IMR-90 (cell line): ENCODE results near the gene C1QTNF7. TPM values are rescaled to one million over a fixed set of nuclear protein-coding genes. Genes with fewer than 3 reads are reported as not detected.

ENCODE experiments used
- ATAC-seq: fragments of 200-7000 bp; cut with Tn5 transposase; 2 replicates; pipeline ENCODE4 v1.9.1; 2020; ENCODE audit warnings: low read depth, mild to moderate bottlenecking, moderate library complexity
- BruUV-seq: library from RNA; stranded (reverse); fragments of 400-500 nt; replicated peaks from 2 replicates; lab custom pipeline; 2021; lab: Mats Ljungman, UMichigan
- CTCF ChIA-PET: fragments of 300-600 bp; formaldehyde crosslinking; extraction: SDS; loops from one replicate; lab custom pipeline; 2021; ENCODE audit warnings: antibody characterized with exemption; lab: Yijun Ruan, JAX
- POLR2A ChIA-PET: fragments of 300-600 bp; sonication (Branson Sonifier 250); formaldehyde crosslinking; loops from one replicate; lab custom pipeline; 2022; ENCODE audit warnings: antibody characterized with exemption; ENCODE audit not compliant: unreplicated experiment; lab: Charles Lee
- DNase-seq: peaks from one replicate; pipeline ENCODE4 v3.0.0; 2013
- H2AFZ ChIP-seq: replicated peaks from 2 replicates; pipeline ENCODE3; 2013; ENCODE audit warnings: low read length, mild to moderate bottlenecking; ENCODE audit not compliant: poor library complexity
- H2AK5ac ChIP-seq: 2 replicates; pipeline ENCODE4 v1.6.1; 2013; ENCODE audit warnings: low read depth, low read length, inconsistent platforms
- H2AK9ac ChIP-seq: replicated peaks from 2 replicates; pipeline ENCODE3; 2013; ENCODE audit warnings: mild to moderate bottlenecking, low read depth, low read length, moderate library complexity; ENCODE audit not compliant: poor library complexity
- H2BK120ac ChIP-seq: 2 replicates; pipeline ENCODE4 v1.6.1; 2013; ENCODE audit warnings: low read depth, low read length, inconsistent platforms
- H2BK15ac ChIP-seq: 3 replicates; pipeline ENCODE4 v1.6.1; 2013; ENCODE audit warnings: low read depth, low read length, inconsistent platforms
- H2BK20ac ChIP-seq: 2 replicates; pipeline ENCODE4 v1.6.1; 2013; ENCODE audit warnings: low read depth, mild to moderate bottlenecking, inconsistent platforms, low read length, moderate library complexity
- H2BK5ac ChIP-seq: 2 replicates; pipeline ENCODE4 v1.6.1; 2013; ENCODE audit warnings: mild to moderate bottlenecking, low read depth, low read length, inconsistent platforms; ENCODE audit not compliant: poor library complexity, severe bottlenecking
- H3K14ac ChIP-seq: replicated peaks from 2 replicates; pipeline ENCODE4 v1.6.1; 2013; ENCODE audit warnings: low read depth, low read length, inconsistent platforms
- H3K18ac ChIP-seq: 2 replicates; pipeline ENCODE4 v1.6.1; 2013; ENCODE audit warnings: low read depth, low read length, control low read depth
- H3K23ac ChIP-seq: 2 replicates; pipeline ENCODE4 v1.6.1; 2013; ENCODE audit warnings: low read depth, low read length, inconsistent platforms
- H3K27ac ChIP-seq: 2 replicates; pipeline ENCODE4 v1.5.1; 2013; ENCODE audit warnings: mild to moderate bottlenecking, control low read depth, low read length; ENCODE audit not compliant: insufficient read depth
- H3K27me3 ChIP-seq: 2 replicates; pipeline ENCODE4 v1.6.1; 2013; ENCODE audit warnings: low read length; ENCODE audit not compliant: control insufficient read depth, insufficient read depth
- H3K36me3 ChIP-seq: 2 replicates; pipeline ENCODE4 v1.6.1; 2013; ENCODE audit warnings: low read length, mixed read lengths; ENCODE audit not compliant: control insufficient read depth, insufficient read depth
- H3K4ac ChIP-seq: 2 replicates; pipeline ENCODE4 v1.6.1; 2013; ENCODE audit warnings: low read depth, low read length, inconsistent platforms
- H3K4me1 ChIP-seq: 2 replicates; pipeline ENCODE4 v1.6.1; 2013; ENCODE audit warnings: low read length, mixed read lengths; ENCODE audit not compliant: control insufficient read depth, insufficient read depth
- H3K4me2 ChIP-seq: 2 replicates; pipeline ENCODE4 v1.6.1; 2013; ENCODE audit warnings: low read depth, mild to moderate bottlenecking, control low read depth, low read length, moderate library complexity
- H3K4me3 ChIP-seq: 2 replicates; pipeline ENCODE4 v1.5.1; 2013; ENCODE audit warnings: low read depth, mild to moderate bottlenecking, control low read depth, low read length, moderate library complexity; ENCODE audit not compliant: insufficient read depth
- H3K56ac ChIP-seq: 2 replicates; pipeline ENCODE4 v1.6.1; 2013; ENCODE audit warnings: low read length, inconsistent platforms; ENCODE audit not compliant: insufficient read depth; ENCODE audit errors: extremely low read depth
- H3K79me1 ChIP-seq, 2 experiments: 2 replicates each; pipeline ENCODE4 v1.6.1; 2013; ENCODE audit warnings: low read length in 2 of 2, inconsistent platforms in 1 of 2, low read depth in 1 of 2
- H3K9ac ChIP-seq: 2 replicates; pipeline ENCODE4 v1.6.1; 2013; ENCODE audit warnings: low read depth, low read length, control low read depth
- H3K9me1 ChIP-seq: 2 replicates; pipeline ENCODE4 v1.6.1; 2013; ENCODE audit warnings: low read length, inconsistent platforms; ENCODE audit not compliant: insufficient read depth
- H3K9me3 ChIP-seq: 2 replicates; pipeline ENCODE4 v1.6.1; 2013; ENCODE audit warnings: low read length; ENCODE audit not compliant: control insufficient read depth, insufficient read depth
- H4K20me1 ChIP-seq: 2 replicates; pipeline ENCODE4 v1.6.1; 2013; ENCODE audit warnings: low read length, inconsistent platforms; ENCODE audit not compliant: insufficient read depth
- H4K5ac ChIP-seq: 2 replicates; pipeline ENCODE4 v1.6.1; 2013; ENCODE audit warnings: mild to moderate bottlenecking, low read depth, low read length, control low read depth
- H4K8ac ChIP-seq, 2 experiments: 2 replicates each; pipeline ENCODE4 v1.6.1; 2013; ENCODE audit warnings: low read depth in 2 of 2, low read length in 2 of 2, control low read depth in 1 of 2, inconsistent platforms in 1 of 2
- H4K91ac ChIP-seq: 2 replicates; pipeline ENCODE4 v1.6.1; 2013; ENCODE audit warnings: low read depth, low read length, inconsistent platforms; ENCODE audit not compliant: insufficient read depth
- MAFK ChIP-seq: IDR thresholded peaks from 2 replicates; pipeline ENCODE4 v1.6.1; 2012; ENCODE audit warnings: low read depth, low read length, improper control_type of control experiment
- MAZ ChIP-seq: IDR thresholded peaks from 2 replicates; pipeline ENCODE4 v1.6.1; 2012; ENCODE audit warnings: low read depth, mild to moderate bottlenecking, low read length, improper control_type of control experiment, moderate library complexity, borderline replicate concordance
- SMC3 ChIP-seq: fragments of 150-350 bp; IDR thresholded peaks from 2 replicates; pipeline ENCODE4 v1.6.1; 2016; ENCODE audit warnings: low read depth, mild to moderate bottlenecking, antibody characterized with exemption, low read length, moderate library complexity
- WGBS, 2 experiments: methylation state at CpG; one replicate each; pipeline versions ENCODE4 v1.1.5 to v1.1.7; 2013; ENCODE audit warnings: missing lambda C conversion rate in 2 of 2; ENCODE audit not compliant: insufficient read length in 1 of 2; ENCODE audit errors: extremely low coverage in 2 of 2; 5-methylcytosine and 5-hydroxymethylcytosine counted together
- dilution Hi-C: fragments of 300-500 bp; cut with HindIII; formaldehyde crosslinking; loops from one replicate; pipeline ENCODE4 v1.14.3; 2018; ENCODE audit warnings: low sequenced_read_pairs; ENCODE audit not compliant: unreplicated experiment
- in situ Hi-C: fragments of 300-500 bp; cut with MboI; formaldehyde crosslinking; loops from 3 replicates; pipeline ENCODE4 v1.14.3; 2019; ENCODE audit warnings: low sequenced_read_pairs, inconsistent platforms, mixed read lengths
- intact Hi-C: fragments of 100-400 bp; cut with micrococcal nuclease; formaldehyde crosslinking; loops from 2 replicates; pipeline ENCODE4 v1.10.0; 2022
- polyA plus RNA-seq, 3 experiments: library from polyadenylated mRNA; depleted of rRNA; stranded (reverse); fragments of >200 nt; gene quantifications; 2 replicates each; pipeline ENCODE4 v1.2.3, GENCODE V29; 2012; ENCODE audit warnings: low replicate concordance in 1 of 3
- total RNA-seq: library from RNA; depleted of rRNA; stranded (reverse); fragments of >200 nt; gene quantifications from 2 replicates; pipeline ENCODE4 v1.2.3, GENCODE V29; 2012

Gene C1QTNF7
- total and polyA plus RNA-seq, 2 of the 4 experiments (the other 2 are of a cell fraction) = 0.12 to 0.18 TPM

GRCh38 chr4:15400226-15400625 lies 27.6 kb upstream of the C1QTNF7 start:
- H3K36me3 ChIP-seq = no peaks in the 10 kb centered on the region
- H3K27ac ChIP-seq = peak overlapping the region; percentile 81; the same call in 1 of the 2 replicates
- no peaks in the 10 kb centered on the region for H3K79me1 ChIP-seq
- H3K14ac ChIP-seq = peak overlapping the region; percentile 89
- ATAC-seq = no peak
- dilution Hi-C loops (no loop called here), in situ Hi-C loops (no loop called here), intact Hi-C loops (loop anchor here (5.0 kb wide), 1 partner anchor 58 kb away; no protein-coding TSS in a partner anchor)
- no peak overlapping the region for H2AK9ac ChIP-seq
- H4K8ac ChIP-seq = peak overlapping the region; percentile 69 to 91
- H3K4me3 ChIP-seq = no peak overlapping the region
- H3K9me1 ChIP-seq = peaks cover 12% of the 10 kb centered on the region
- DNase-seq = no peak
- ChIA-PET CTCF (interaction anchor here (0.7 to 1.5 kb wide), 2 partner anchors 73 to 149 kb away, joined by 3 to 7 read pairs; no protein-coding TSS in a partner anchor), POLR2A (interaction anchor here (0.6 kb wide), 2 partner anchors 51 to 57 kb away, joined by 3 read pairs; no protein-coding TSS in a partner anchor)
- H2BK120ac ChIP-seq = peak overlapping the region; percentile 97
- H4K20me1 ChIP-seq = no peaks in the 10 kb centered on the region
- no peak overlapping the region for H3K9ac ChIP-seq
- peak overlapping the region; percentile 28; the same call in 1 of the 2 replicates for H3K4me2 ChIP-seq
- H2BK15ac ChIP-seq = peak overlapping the region; percentile 97; the same call in 2 of the 3 replicates
- peak overlapping the region; percentile 38; the same call in 1 of the 2 replicates for H3K56ac ChIP-seq
- no CpG with 5 or more reads among the region's 3 CpGs for WGBS, 2 experiments
- H2BK20ac ChIP-seq = peak overlapping the region; percentile 91
- H4K91ac ChIP-seq = peak overlapping the region; percentile 93
- H3K18ac ChIP-seq = peak overlapping the region; percentile 94
- H2AFZ ChIP-seq = no peak overlapping the region
- BruUV-seq = no TSS peak
- peak overlapping the region; percentile 90 for H2AK5ac ChIP-seq
- TF ChIP-seq SMC3 (no peak), MAFK (0 out of 2 replicates have a peak, but pooled peaks have one; percentile 3), MAZ (no peak)
- no peaks in the 10 kb centered on the region for H3K27me3 ChIP-seq
- H3K4ac ChIP-seq = peak overlapping the region; percentile 89
- peak overlapping the region; percentile 78; the same call in 1 of the 2 replicates for H3K23ac ChIP-seq
- H3K4me1 ChIP-seq = peaks cover 22% of the 10 kb centered on the region
- H2BK5ac ChIP-seq = peak overlapping the region; percentile 99
- no peaks in the 10 kb centered on the region for H3K9me3 ChIP-seq
- H4K5ac ChIP-seq = peak overlapping the region; percentile 82
